ENCODE measurements around the gene THSD8. TPM values are rescaled to one million over a fixed set of nuclear protein-coding genes. Genes with fewer than 3 reads are reported as not detected.
A peak's percentile ranks its signal among the peaks of the same experiment; 100 is the strongest.
"Not testable (repeated sequence)": the region's sequence is repeated elsewhere in the genome, so short reads cannot be mapped to it uniquely, and the experiment has no call there.

THSD8 gene
- polyA plus RNA-seq, 1 donor = 3.8 TPM

DNA sequence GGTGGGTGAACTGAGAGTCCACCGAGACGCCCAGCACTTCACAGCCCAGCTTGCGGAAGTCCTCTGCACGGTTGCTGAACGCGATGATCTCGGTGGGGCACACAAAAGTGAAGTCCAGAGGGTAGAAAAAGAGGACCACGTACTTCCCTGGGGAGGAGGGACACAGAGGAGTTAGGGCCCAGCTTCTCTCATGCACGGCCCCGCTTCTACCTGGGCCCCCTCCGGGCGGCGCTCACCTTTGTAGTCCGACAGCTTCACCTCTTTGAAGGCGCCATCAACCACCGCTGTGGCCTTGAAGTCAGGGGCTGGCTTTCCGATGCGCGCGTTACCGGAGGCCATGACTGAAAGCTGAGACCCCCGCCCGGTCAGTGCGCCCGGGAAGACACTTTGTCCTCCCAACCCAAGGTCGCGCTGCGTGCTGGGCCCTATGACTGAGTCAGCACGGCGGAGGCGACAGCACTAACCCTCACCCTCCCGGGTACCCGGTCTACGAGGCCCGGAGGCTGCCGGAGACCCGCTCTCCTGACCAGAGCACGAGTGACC is 875 bp upstream of the THSD8 start:
- no CpG with 5 or more reads among the region's 38 CpGs for WGBS (ENCODE audit: insufficient coverage, low lambda C conversion rate)
- H3K36me3 ChIP-seq (ENCODE audit: control insufficient read depth, insufficient read depth, low read length) = peaks cover 24% of the 10 kb centered on the region
- H3K27ac ChIP-seq (ENCODE audit: low read length) = peak overlapping the region; percentile 84
- H3K9me3 ChIP-seq (ENCODE audit: control insufficient read depth, low read depth, low read length) = peaks cover 7% of the 10 kb centered on the region
- peaks cover 32% of the 10 kb centered on the region for H3K4me1 ChIP-seq (ENCODE audit: control insufficient read depth, insufficient read depth, low read length)
- peak in 1 of 2 donors; percentile 56 for DNase-seq
- H3K27me3 ChIP-seq (ENCODE audit: control insufficient read depth, insufficient read depth, low read length) = no peaks in the 10 kb centered on the region
- peak overlapping the region; percentile 100 for H3K4me3 ChIP-seq (ENCODE audit: low read length)

DNA sequence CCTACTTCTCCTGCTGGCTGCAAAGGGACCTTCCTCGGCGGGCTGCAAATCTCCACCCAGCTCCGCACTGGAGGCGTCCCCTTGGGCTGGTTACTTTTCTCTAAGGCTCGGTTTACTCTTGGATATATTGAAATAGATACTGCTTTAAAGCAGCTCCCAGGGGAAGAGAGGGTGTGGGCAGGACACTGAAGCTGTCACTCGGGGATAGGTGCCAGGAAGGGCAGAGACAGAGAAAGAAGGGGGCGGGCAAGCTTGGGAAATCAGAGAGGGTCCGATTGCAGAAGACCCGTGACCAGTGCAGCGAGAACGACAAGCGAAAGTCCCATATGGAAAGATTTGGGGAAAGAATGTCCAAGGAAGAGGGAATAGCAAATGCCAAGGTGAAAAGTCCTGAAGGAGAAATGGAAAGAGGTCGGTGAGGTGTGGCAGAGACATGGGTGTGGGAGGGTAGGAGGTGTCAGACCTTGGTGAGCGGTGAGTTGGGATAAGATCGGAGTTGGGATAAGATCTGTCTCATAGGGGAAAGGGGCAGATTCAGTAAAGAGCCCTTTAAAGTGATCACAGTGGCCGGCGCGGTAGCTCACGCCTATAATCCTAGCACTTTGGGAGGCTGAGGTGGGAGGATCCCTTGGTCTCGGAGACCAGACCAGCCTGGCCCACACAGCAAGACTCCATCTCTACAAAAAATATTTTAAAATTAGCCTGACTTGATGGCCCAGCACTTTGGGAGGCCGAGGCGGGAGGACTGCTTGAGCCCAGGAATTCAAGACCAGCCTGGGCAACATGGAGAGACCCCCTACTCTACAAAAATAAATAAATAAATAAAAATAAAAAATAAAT is 618 bp downstream of the THSD8 start:
- H3K27ac ChIP-seq (ENCODE audit: low read length) = no peak overlapping the region
- 14% methylated on average over 2 of the region's 22 CpGs for WGBS (ENCODE audit: insufficient coverage, low lambda C conversion rate)
- H3K9me3 ChIP-seq (ENCODE audit: control insufficient read depth, low read depth, low read length) = peaks cover 7% of the 10 kb centered on the region
- H3K4me3 ChIP-seq (ENCODE audit: low read length) = peak overlapping the region; percentile 100
- peaks cover 17% of the 10 kb centered on the region for H3K36me3 ChIP-seq (ENCODE audit: control insufficient read depth, insufficient read depth, low read length)
- DNase-seq = no peak
- H3K4me1 ChIP-seq (ENCODE audit: control insufficient read depth, insufficient read depth, low read length) = peaks cover 32% of the 10 kb centered on the region
- no peaks in the 10 kb centered on the region for H3K27me3 ChIP-seq (ENCODE audit: control insufficient read depth, insufficient read depth, low read length)

DNA sequence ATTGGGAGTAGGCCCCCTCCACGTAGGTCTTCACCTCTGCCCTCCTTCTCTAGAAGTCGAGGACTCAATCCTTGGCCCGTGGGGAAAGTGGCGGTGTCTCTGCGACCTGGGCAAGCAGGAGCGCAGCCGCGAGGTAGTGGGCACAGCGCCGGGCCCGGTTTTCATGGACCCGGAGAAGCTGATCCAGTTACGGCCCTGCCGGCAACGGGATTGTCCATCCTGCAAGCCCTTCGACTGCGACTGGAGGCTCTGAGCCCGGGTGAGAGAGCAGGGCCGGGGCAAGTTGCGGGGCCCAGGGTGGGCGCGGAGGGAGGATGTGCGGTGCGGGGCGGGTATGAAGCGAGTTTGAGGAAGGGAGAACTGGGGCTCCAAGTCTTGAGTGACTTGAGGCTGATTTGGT is 2.2 kb downstream of the THSD8 start:
- no peak overlapping the region for H3K4me3 ChIP-seq (ENCODE audit: low read length)
- H3K36me3 ChIP-seq (ENCODE audit: control insufficient read depth, insufficient read depth, low read length) = peaks cover 17% of the 10 kb centered on the region
- 100% methylated on average over 8 of the region's 26 CpGs for WGBS (ENCODE audit: insufficient coverage, low lambda C conversion rate)
- DNase-seq = no peak
- H3K27ac ChIP-seq (ENCODE audit: low read length) = no peak overlapping the region
- peaks cover 7% of the 10 kb centered on the region for H3K9me3 ChIP-seq (ENCODE audit: control insufficient read depth, low read depth, low read length)
- H3K4me1 ChIP-seq (ENCODE audit: control insufficient read depth, insufficient read depth, low read length) = peaks cover 32% of the 10 kb centered on the region
- no peaks in the 10 kb centered on the region for H3K27me3 ChIP-seq (ENCODE audit: control insufficient read depth, insufficient read depth, low read length)

DNA sequence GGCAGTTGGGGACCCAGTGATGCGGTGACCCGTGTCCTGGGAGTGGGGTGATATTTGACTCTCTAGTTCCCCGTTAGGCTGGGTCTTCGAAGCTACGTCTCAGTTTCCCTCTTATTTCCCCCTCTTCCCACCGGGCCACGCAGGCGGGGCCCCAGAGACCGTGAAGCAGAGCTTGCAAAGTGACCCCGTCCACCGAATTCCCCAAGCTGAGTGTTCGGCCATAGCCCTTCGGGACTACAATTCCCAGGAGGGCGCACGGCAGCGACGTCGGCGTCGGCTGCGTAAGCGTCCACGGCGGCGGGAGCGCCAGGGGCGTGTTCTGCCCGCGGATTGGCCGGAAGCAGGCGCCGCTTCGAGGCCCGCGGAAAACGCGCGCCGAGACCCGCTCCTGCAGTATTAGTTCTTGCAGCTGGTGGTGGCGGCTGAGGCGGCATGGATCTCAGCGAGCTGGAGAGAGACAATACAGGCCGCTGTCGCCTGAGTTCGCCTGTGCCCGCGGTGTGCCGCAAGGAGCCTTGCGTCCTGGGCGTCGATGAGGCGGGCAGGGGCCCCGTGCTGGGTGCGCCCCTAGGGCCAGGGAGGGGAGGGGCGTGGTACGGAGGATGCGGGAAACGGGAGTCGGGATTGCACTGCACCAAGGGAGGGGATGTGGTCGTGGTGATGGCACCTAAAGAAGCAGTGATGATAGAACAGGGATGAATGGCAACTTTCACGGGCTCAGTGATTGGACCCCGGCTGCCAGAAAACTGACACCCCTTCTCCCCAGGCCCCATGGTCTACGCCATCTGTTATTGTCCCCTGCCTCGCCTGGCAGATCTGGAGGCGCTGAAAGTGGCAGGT is 4.6 kb downstream of the THSD8 start, which contains the start of gene RNASEH2A:
RNASEH2A (plus strand) TSS at position 343 of the 840 bp plus-strand sequence; CDS start at position 433, 90 bp downstream.
- Histone ChIP-seq H3K4me3 (ENCODE audit: low read length) (peak within 1 kb of the TSS; percentile 59), H3K27ac (ENCODE audit: low read length) (peak within 1 kb of the TSS; percentile 50), H3K4me1 (ENCODE audit: control insufficient read depth, insufficient read depth, low read length) (peaks cover 16% of the 10 kb centered on the region), H3K36me3 (ENCODE audit: control insufficient read depth, insufficient read depth, low read length) (peaks cover 13% of the 10 kb centered on the region), H3K27me3 (ENCODE audit: control insufficient read depth, insufficient read depth, low read length) (no peaks in the 10 kb centered on the region), H3K9me3 (ENCODE audit: control insufficient read depth, low read depth, low read length) (peaks cover 4% of the 10 kb centered on the region)
- peak; percentile 90 for DNase-seq
- no CpG with 5 or more reads among the region's 66 CpGs for WGBS (ENCODE audit: insufficient coverage, low lambda C conversion rate)

DNA sequence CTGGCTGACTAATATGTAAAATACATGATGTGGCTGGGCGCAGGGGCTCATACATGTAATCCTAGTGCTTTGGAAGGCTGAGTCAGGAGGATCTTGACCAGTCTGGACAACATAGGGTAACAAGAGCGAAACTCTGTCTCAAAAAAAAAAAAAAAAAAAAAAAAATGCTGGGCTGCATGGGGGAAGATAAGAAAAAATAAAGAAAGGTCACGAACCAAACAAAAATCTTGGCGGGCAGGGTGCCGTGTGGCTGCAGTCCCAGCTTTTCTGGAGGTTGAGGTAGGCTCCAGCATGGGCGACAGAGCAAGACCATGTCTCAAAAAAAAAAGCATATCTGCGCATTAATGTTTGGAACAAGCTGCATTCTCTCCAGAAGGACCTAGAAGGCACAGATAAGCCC is 13.2 kb downstream of the THSD8 start:
- Histone ChIP-seq H3K27me3 (ENCODE audit: control insufficient read depth, insufficient read depth, low read length) (no peaks in the 10 kb centered on the region), H3K4me1 (ENCODE audit: control insufficient read depth, insufficient read depth, low read length) (no peaks in the 10 kb centered on the region), H3K27ac (ENCODE audit: low read length) (no peak overlapping the region), H3K4me3 (ENCODE audit: low read length) (no peak overlapping the region), H3K9me3 (ENCODE audit: control insufficient read depth, low read depth, low read length) (no peaks in the 10 kb centered on the region), H3K36me3 (ENCODE audit: control insufficient read depth, insufficient read depth, low read length) (peaks cover 12% of the 10 kb centered on the region)
- WGBS (ENCODE audit: insufficient coverage, low lambda C conversion rate) = 100% methylated on average over 1 of the region's 7 CpGs
- no peak for DNase-seq

DNA sequence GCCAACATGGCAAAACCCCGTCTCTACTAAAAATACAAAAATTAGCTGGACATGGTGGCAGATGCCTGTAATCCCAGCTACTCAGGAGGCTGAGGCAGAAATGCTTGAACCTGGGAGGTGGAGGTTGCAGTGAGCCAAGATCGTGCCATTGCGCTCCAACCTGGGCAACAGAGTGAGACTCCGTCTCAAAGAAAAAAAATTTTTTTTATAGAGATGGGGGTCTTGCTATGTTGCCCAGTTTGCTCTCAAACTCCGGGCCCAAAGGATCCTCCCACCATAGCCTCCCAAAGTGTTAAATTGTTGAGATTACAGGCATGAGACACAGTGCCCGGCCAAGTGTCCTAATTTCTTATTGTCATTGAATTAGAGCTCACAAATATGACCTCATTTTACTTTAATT is 15.3 kb downstream of the THSD8 start:
- not testable (repeated sequence) for H3K4me3 ChIP-seq (ENCODE audit: low read length); H3K9me3 ChIP-seq (ENCODE audit: control insufficient read depth, low read depth, low read length); H3K27me3 ChIP-seq (ENCODE audit: control insufficient read depth, insufficient read depth, low read length); DNase-seq; H3K4me1 ChIP-seq (ENCODE audit: control insufficient read depth, insufficient read depth, low read length); H3K36me3 ChIP-seq (ENCODE audit: control insufficient read depth, insufficient read depth, low read length); H3K27ac ChIP-seq (ENCODE audit: low read length)
- no CpG with 5 or more reads among the region's 6 CpGs for WGBS (ENCODE audit: insufficient coverage, low lambda C conversion rate)

DNA sequence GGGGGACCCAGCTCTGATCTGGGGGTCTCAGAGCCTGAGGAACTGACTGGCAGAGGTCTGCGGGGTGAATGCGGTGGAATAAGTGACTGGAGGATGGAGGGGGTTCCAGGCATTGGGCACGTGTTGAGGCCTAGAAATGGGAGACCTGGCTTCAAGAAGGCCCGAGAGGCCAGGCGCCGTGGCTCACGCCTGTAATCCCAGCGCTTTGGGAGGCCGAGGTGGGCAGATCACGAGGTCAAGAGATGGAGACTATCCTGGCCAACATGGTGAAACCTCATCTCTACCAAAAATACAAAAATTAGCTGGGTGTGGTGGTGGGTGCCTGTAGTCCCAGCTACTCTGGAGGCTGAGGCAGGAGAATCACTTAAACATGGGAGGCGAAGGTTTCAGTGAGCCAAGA is 15.9 kb downstream of the THSD8 start:
- H3K27ac ChIP-seq (ENCODE audit: low read length); H3K36me3 ChIP-seq (ENCODE audit: control insufficient read depth, insufficient read depth, low read length); DNase-seq; H3K4me3 ChIP-seq (ENCODE audit: low read length); H3K27me3 ChIP-seq (ENCODE audit: control insufficient read depth, insufficient read depth, low read length); H3K4me1 ChIP-seq (ENCODE audit: control insufficient read depth, insufficient read depth, low read length); H3K9me3 ChIP-seq (ENCODE audit: control insufficient read depth, low read depth, low read length): not testable (repeated sequence)
- no CpG with 5 or more reads among the region's 11 CpGs for WGBS (ENCODE audit: insufficient coverage, low lambda C conversion rate)

DNA sequence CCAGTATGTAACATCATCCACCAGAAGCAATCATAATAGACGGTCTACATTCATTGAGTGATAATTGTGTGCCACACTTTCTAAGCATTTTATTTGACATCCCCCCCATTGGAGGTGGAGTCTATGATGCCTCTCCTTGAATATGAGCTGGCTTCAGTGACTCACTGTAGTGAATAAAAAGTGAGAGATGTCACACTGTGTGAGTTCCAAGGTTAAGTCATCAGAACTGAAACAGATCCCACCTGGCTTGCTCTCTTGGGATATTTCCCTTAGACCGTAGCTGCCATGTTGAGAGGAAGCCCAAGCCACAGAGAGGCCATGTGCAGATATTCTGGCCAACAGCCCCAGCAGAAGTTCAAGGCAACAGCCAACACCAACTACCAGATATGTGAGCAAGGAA is 19.9 kb downstream of the THSD8 start:
- Histone ChIP-seq H3K27me3 (ENCODE audit: control insufficient read depth, insufficient read depth, low read length) (peaks cover 14% of the 10 kb centered on the region), H3K36me3 (ENCODE audit: control insufficient read depth, insufficient read depth, low read length) (no peaks in the 10 kb centered on the region), H3K4me1 (ENCODE audit: control insufficient read depth, insufficient read depth, low read length) (no peaks in the 10 kb centered on the region), H3K27ac (ENCODE audit: low read length) (no peak overlapping the region), H3K4me3 (ENCODE audit: low read length) (no peak overlapping the region), H3K9me3 (ENCODE audit: control insufficient read depth, low read depth, low read length) (peaks cover 3% of the 10 kb centered on the region)
- no peak for DNase-seq
- WGBS (ENCODE audit: insufficient coverage, low lambda C conversion rate) = no CpG with 5 or more reads among the region's 2 CpGs

DNA sequence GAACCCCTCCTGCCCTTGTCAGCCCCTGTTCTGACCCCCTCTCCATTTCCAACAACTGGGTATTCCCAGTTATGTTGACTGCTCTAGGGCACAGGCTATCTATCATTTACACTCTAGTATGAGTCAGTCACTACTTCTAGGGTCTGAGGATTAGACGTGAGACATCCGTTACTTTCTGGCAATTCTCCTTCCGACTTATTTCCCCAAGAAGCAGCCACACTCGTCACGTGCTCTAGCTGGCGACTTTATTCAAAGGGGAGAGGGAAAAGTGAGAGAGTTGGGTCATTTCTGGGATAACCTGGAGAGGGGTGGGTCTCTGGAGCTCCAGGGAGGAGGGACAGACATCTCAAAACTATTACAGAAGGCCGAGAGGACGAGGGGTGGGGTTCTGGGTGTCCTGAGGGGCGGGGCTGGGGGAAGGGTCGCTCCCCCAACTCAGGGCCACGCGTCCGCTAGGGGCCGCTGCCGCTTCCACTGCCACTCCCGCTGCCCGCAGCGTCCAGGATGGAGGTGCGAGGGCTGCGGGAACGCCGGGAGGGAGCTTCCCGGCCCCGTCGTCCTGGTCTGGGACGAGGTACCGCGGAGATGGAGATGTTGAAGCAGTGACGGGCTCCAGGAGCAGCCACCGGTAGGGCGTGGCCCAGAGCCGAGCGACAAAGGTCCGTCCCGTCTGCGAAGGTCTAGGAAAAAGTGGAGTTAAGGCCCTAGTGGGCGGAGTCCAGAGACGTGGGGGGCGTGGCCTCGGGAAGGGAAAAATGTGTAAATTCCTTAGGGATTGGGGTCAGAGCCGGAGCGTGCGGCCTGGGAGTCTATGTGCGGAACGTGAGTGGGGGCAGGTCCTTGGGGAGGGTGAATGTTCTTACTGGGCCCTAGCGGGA is 23.6 kb downstream of the THSD8 start:
- Histone ChIP-seq H3K4me1 (ENCODE audit: control insufficient read depth, insufficient read depth, low read length) (peaks cover 5% of the 10 kb centered on the region), H3K36me3 (ENCODE audit: control insufficient read depth, insufficient read depth, low read length) (no peaks in the 10 kb centered on the region), H3K27ac (ENCODE audit: low read length) (no peak overlapping the region), H3K27me3 (ENCODE audit: control insufficient read depth, insufficient read depth, low read length) (peaks cover 30% of the 10 kb centered on the region), H3K9me3 (ENCODE audit: control insufficient read depth, low read depth, low read length) (peaks cover 3% of the 10 kb centered on the region), H3K4me3 (ENCODE audit: low read length) (no peak overlapping the region)
- no peak for DNase-seq
- WGBS (ENCODE audit: insufficient coverage, low lambda C conversion rate) = no CpG with 5 or more reads among the region's 46 CpGs
